Activated T-cell treated with anti-CD3 and anti-CD28 coated beads for 4 hours (primary cell): ENCODE results near the gene TAF8.

ENCODE experiments used
- DNase-seq: peaks from one replicate; pipeline ENCODE4 v3.0.0-alpha.2; 2020

The TAF8 gene

GRCh38 chr6:42066156-42066675 is 15.9 kb downstream of the TAF8 start:
- no peak for DNase-seq

GRCh38 chr6:42068173-42068572 is 17.8 kb downstream of the TAF8 start:
- no peak for DNase-seq

DNA sequence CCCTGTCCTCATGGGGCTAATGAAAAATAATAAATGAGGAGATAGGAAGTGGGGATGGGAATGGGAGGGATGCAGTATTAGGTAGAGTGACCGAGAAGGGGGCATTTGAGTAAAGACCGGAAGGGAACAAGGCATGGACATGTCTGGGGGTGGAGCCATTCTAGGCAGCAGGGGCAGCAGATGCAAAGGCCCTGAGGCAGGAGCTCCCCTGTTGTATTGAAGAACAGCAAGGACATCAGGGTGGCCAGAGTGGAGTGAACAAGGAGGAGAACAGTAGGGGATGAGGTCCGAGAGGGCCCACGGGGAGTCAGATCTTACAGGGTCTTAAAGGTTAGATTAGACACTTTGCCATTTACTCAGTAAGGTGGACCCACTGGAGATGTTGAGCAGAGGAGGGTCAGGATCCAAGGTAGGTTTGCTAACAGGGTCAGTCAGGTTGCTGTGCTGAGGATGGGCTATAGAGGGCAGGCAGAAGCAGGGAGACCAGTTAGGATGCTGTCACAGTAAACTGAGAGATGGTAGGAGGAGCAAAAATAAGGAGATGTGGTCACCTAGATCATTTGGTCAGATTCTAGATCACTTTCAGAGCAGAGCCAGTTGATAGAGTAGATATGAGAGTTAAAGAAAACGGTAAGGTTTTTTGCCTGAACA is 18.7 kb downstream of the TAF8 start:
- DNase-seq: no peak

DNA sequence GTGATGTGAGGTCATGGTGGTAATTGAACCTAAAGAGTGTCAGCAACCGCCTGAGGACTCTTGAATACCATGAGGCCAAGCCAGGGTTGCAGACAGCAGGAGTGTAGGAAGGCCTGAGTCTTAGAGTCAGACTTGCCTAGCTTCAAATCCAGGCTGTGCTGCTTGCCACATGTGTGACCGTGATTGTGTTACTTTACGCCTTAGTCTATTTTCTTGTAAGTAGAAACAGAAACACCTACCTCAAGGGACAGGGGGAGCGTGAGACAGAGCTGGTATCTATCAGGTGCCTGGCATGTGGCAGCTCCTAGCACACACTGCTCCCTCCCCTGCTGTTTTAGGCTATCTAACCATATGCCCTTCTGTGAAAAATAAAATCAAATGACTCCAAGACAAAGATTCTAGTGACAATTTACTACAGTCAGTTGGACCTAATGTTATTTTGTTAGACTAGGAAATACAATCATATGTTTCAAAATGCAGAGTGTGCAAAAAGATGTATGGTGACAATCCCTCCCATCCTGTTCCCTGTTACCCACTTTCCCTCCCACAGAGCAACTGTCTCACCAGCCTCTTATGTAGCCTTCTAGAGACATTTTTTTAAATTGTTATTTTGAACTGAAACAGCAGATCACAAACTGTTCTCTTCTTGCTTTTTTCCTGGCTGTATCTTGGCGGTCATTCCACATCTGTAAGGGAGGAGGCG is 21.7 kb downstream of the TAF8 start:
- DNase-seq: no peak

DNA sequence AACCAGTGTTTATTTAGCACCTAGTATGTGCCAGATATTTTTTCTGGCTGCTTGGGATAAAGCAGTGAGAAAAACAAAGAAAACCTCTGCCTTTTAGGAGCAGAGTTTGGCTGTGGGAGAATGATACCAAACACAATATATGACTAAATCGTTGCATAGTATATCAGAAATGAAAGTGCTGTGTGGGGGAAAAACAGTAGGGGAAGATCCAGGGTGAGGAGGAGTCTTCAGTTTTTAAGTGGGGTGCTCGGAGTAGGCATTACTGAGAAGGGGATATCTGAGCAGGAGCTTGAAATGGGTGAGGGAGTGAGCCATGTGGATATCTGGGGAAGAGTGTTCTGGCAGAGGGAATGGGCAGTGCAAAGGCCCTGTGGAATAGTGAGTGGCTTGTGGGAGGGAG is 23.0 kb downstream of the TAF8 start:
- no peak for DNase-seq

DNA sequence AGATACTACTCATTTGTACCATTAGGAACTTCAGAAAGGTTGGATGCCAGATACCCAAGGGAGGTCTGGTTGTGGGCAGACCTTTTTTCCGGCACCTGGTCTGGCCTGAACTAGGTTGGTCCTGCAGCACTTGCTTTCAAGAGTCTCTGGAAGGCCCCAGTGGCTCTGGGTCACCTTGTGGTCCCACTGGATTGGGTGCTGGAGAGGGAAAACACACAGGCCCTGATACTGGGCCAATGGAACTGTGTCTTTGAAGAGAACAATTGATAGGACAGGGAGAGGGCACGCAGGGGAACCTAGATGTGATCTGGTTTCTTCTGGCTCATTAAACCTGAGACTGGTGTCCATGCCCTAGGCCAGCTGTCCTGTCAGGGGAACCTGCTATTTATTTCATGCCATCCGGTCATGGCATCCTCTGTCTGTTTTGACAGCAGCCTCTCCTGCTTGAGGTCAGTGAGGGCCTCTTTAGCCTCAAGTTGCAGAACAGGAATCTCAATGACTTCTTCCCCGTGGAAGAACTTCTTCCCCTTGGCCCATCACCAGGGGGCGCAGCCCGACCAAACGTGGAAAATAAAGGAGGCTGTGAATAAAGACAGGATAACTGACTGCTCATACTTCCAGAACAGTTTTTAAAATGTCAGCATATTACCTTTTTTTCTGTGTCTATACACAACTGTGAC is 25.0 kb downstream of the TAF8 start:
- DNase-seq: peak; percentile 52

DNA sequence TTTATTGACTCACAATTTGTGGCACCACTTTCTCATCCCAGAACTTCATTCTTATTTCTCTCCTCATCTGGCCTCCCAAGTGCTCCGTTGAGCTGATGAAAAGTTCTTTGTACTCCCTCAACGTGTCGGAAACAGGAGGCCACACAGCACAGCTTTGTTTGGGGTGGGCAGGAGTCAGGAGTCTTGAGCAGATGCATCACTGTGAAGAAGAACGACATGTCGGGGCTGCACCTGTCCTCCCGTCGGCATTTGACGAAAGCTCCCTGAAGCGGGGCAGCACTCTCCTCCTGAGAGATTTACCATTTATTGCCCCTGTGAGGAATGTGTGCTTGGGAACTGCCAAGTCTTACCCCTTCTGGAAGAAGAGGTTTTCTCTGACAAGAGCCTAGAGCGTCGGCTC is 28.1 kb downstream of the TAF8 start:
- DNase-seq: no peak

DNA sequence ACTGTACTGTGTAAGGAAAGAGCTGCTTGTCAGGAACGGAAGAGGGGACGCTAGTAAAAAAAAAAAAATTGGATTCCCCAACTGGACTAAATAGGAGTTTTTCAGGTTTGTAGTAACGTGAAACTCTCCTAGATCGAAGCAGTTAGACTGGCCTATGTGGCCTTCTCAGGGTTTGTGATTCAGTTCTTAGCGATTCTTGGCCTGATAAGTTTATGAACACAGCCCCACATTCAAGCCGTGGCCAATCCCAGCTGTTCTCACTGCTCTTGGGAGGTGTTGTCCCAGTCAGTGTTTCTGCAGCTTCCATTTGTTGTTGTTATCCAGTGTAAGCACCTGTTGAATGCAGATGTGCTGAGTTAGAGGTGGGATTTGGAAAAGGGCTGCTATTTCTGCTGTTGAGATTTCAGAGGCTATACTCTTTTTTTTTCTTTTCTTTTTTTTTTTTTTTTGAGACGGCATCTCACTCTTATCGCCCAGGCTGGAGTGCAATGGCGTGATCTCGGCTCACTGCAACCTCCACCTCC is 29.7 kb downstream of the TAF8 start:
- no peak for DNase-seq

- DNase-seq: no peak
These were observed 33.2 kb downstream of the TAF8 start for GRCh38 chr6:42083530-42083929.

- no peak for DNase-seq
These were observed 34.6 kb downstream of the TAF8 start for GRCh38 chr6:42084889-42085288.

DNA sequence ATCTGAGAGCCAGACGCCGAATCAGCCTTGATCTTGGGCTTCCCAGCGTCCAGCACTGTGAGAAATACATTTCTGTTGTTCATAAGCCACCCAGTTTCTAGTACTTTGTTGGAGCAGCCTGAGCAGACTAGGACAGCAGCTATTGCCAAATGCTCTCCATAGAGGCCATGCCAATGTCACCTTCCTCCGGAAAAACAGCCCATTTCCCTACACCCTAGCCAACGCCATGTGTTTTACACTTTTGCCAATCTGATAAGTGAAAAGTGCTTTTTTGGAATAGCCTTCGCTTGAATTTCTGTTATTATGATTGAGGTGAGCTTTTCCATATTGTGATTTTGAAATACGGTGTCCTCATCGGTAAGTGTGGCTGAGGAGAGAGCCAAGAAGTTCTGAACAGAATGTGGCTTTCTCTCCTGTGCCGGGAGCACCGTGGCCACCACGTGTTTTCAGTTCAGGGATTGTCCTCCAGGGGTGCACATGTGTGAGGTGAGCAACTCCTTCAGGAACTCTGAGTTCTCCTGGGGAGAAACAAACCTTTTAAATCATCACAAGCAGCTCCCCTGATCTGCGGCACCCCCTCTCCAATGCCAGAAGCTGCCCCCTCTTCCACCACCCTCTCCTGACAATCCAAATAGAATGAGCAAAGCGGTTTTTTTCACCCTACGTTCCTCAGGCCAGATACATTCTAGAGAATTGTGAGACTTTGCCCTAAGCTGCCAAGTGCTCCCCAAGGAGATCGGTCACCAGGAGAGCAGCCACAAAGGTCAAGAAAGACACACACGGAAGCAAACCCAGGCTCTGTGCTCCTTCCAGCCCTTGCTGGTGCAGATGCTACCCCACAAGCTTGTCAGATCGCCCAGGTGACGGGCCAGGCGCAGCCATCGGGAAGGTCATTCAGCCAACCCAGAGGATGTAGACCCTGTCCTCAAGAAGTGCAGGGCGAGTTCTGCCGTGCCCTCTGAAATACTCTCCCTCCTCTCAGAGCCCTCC is 36.0 kb downstream of the TAF8 start:
- no peak for DNase-seq

DNA sequence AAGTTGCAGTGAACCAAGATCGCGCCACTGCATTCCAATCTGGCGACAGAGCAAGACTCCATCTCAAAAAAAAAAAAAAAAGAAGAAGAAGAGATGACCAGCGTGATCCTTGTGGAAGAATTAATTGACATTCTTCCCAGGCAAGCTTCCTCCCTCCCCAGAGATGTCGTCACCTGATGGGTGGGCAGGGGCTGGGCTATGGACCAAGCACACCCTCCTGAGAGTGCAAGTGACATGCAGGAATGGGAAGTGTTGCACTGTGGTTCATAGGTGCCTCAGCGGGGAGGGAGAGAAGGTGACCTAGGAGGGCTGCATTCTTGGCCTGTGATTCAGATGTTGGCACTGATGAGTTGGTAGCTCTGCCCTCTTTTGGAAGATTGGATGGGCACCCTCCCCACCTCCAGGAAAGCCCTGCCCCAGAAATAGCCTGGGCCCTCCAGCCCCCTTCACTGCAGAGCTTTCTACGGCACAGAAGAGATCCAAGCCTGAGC is 37.8 kb downstream of the TAF8 start:
- DNase-seq: no peak

GRCh38 chr6:42090819-42091717 is 40.7 kb downstream of the TAF8 start:
- DNase-seq: no peak

DNA sequence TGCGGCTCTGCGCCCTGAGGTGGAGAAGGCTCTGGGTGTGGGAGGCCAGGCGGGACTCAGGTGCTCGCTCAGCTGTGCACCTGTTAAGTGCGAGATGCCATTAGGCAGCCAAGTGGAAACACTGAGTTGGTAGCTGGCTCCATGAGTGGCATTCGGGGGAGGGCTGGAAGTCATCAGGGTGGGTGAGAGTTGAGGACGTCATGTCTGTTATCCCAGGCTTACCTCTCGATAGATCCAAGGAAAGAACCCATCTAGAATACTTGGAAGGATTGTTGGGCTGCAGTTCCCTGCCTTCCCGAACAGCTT is 41.3 kb downstream of the TAF8 start:
- DNase-seq: no peak

GRCh38 chr6:42093582-42094329 is 43.4 kb downstream of the TAF8 start:
- no peak for DNase-seq

- no peak for DNase-seq
These were observed 44.8 kb downstream of the TAF8 start for GRCh38 chr6:42095094-42095493.

DNA sequence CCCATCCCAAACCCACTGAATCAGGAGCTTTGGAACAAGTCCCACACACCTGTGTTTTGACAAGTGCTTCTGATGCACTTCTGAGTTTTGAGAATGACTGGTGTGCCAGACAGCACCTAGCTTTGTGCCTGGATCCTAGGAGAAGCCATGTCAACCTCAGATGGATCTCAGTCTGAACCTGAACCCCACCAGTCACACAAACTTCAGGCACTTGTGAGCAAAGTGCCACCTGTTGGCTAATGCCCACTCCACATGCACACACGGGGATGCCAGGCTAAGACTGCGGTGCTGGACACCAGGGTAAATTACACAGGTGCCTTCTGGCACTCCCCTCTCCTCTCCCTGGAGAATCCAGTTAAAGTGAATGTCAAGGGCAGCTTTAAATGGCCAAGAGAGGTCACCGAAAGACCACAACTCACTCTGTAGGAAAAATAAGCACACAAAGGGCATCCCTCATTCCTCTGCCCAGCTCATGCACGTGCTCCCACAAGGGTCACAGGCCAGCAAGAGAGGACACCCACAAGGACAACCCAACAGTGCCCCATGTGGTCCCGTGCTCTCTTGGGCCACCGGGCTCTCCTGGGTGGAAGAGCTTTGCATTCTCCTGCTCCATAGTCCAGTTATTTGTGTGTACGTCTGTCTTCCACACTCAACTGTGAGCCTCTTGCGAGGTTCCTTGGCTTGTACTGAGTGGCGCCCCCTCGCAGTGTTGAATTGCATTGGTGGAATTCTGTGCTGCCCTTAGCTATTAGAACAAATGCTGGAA is 45.6 kb downstream of the TAF8 start:
- DNase-seq: no peak

- no peak for DNase-seq
These were observed 49.2 kb downstream of the TAF8 start for GRCh38 chr6:42099340-42100028.
